HEK293 (cell line): Measurements from ENCODE around the gene NPAS2.

Source experiments
- CTCF ChIA-PET: fragments of 350-600 bp; formaldehyde crosslinking; extraction: SDS; loops from one replicate; lab custom pipeline; 2021; ENCODE audit warnings: antibody characterized with exemption; lab: Yijun Ruan, JAX
- POLR2A ChIA-PET: fragments of 300-600 bp; formaldehyde crosslinking; extraction: SDS; loops from one replicate; lab custom pipeline; 2020; ENCODE audit warnings: antibody characterized with exemption, inconsistent platforms; lab: Yijun Ruan, JAX
- H3K27ac ChIP-seq: fragments of 200-500 bp; sonication (Bioruptor generic); 2 replicates; pipeline ENCODE4 v1.5.1; 2014; ENCODE audit warnings: low read depth, low read length, control low read depth, inconsistent platforms; ENCODE audit errors: extremely low read depth
- H3K36me3 ChIP-seq, 2 experiments: fragments of 200-500 bp in 1 of 2; sonication (Bioruptor generic) in 1 of 2; 1 replicate in 1 of 2; 2 replicates in 1 of 2; pipeline ENCODE4 v1.5.1; 2014 to 2017; ENCODE audit warnings: inconsistent platforms in 2 of 2, low read length in 2 of 2; ENCODE audit not compliant: control insufficient read depth in 2 of 2, insufficient read depth in 1 of 2
- H3K4me1 ChIP-seq: fragments of 200-500 bp; sonication (Bioruptor generic); 2 replicates; pipeline ENCODE4 v1.5.1; 2014; ENCODE audit warnings: mild to moderate bottlenecking, low read length, inconsistent platforms; ENCODE audit not compliant: control insufficient read depth, insufficient read depth
- H3K4me3 ChIP-seq: 2 replicates; pipeline ENCODE4 v1.5.1; 2011; ENCODE audit warnings: low read depth, mild to moderate bottlenecking, control low read depth, low read length, moderate library complexity
- H3K9me3 ChIP-seq: fragments of 200-500 bp; sonication (Bioruptor generic); 2 replicates; pipeline ENCODE4 v1.5.1; 2014; ENCODE audit warnings: low read depth, low read length, inconsistent platforms; ENCODE audit not compliant: control insufficient read depth, insufficient read depth
- HOXC10 ChIP-seq: sonication (generic); formaldehyde crosslinking; IDR thresholded peaks from 2 replicates; pipeline ENCODE4 v1.8.1; 2023; ENCODE audit warnings: mild to moderate bottlenecking, missing genetic modification reagents
- SALL2 ChIP-seq: fragments of 450-650 bp; formaldehyde crosslinking; IDR thresholded peaks from 2 replicates; pipeline ENCODE4 v1.5.0; 2017; ENCODE audit warnings: missing biosample characterization, mild to moderate bottlenecking, missing genetic modification characterization, borderline replicate concordance
- SCRT2 ChIP-seq: fragments of 450-650 bp; formaldehyde crosslinking; IDR thresholded peaks from 2 replicates; pipeline ENCODE4 v1.5.1; 2016; ENCODE audit warnings: missing biosample characterization, missing genetic modification characterization
- SETDB1 ChIP-seq: IDR thresholded peaks from one replicate; pipeline ENCODE4 v1.6.1; 2017; ENCODE audit warnings: mild to moderate bottlenecking, low read length, moderate library complexity, mixed read lengths; ENCODE audit not compliant: insufficient read length
- ZFP69B ChIP-seq: fragments of 450-650 bp; formaldehyde crosslinking; IDR thresholded peaks from 2 replicates; pipeline ENCODE4 v1.5.1; 2016; ENCODE audit warnings: missing biosample characterization, missing genetic modification characterization
- ZNF146 ChIP-seq: fragments of 450-650 bp; formaldehyde crosslinking; IDR thresholded peaks from 2 replicates; pipeline ENCODE4 v1.5.1; 2016; ENCODE audit warnings: missing biosample characterization, missing genetic modification characterization
- ZNF184 ChIP-seq: fragments of 450-650 bp; IDR thresholded peaks from 2 replicates; pipeline ENCODE4 v1.5.1; 2018; ENCODE audit warnings: missing biosample characterization, mild to moderate bottlenecking, missing genetic modification characterization
- ZNF211 ChIP-seq: fragments of 450-650 bp; formaldehyde crosslinking; IDR thresholded peaks from 2 replicates; pipeline ENCODE4 v1.5.1; 2016; ENCODE audit warnings: low read depth, missing biosample characterization, missing genetic modification characterization
- ZNF239 ChIP-seq: fragments of 450-650 bp; formaldehyde crosslinking; IDR thresholded peaks from 2 replicates; pipeline ENCODE4 v1.5.1; 2016; ENCODE audit warnings: missing biosample characterization, missing genetic modification characterization
- ZNF274 ChIP-seq, 2 experiments: fragments of 200-500 bp in 1 of 2; fragments of 450-650 bp in 1 of 2; sonication (Bioruptor generic) in 1 of 2; formaldehyde crosslinking in 1 of 2; IDR thresholded peaks; 2 replicates each; pipeline versions ENCODE4 v1.5.1 to v1.6.1; 2014 to 2016; ENCODE audit warnings: borderline replicate concordance in 1 of 2, inconsistent platforms in 1 of 2, low read length in 1 of 2, missing biosample characterization in 1 of 2, missing genetic modification characterization in 1 of 2
- ZNF324 ChIP-seq: fragments of 450-650 bp; formaldehyde crosslinking; IDR thresholded peaks from 2 replicates; pipeline ENCODE4 v1.5.1; 2016; ENCODE audit warnings: missing biosample characterization, missing genetic modification characterization
- ZNF501 ChIP-seq: fragments of 450-650 bp; formaldehyde crosslinking; IDR thresholded peaks from 2 replicates; pipeline ENCODE4 v1.5.1; 2016; ENCODE audit warnings: missing biosample characterization, missing genetic modification characterization
- ZNF510 ChIP-seq: fragments of 450-650 bp; formaldehyde crosslinking; IDR thresholded peaks from 2 replicates; pipeline ENCODE4 v1.5.1; 2018; ENCODE audit warnings: mild to moderate bottlenecking, missing genetic modification characterization, missing biosample characterization; ENCODE audit not compliant: insufficient replicate concordance
- ZNF660 ChIP-seq: fragments of 450-650 bp; IDR thresholded peaks from 2 replicates; pipeline ENCODE4 v1.5.1; 2018; ENCODE audit warnings: missing biosample characterization, mild to moderate bottlenecking, missing genetic modification characterization
- ZNF791 ChIP-seq: fragments of 450-650 bp; formaldehyde crosslinking; IDR thresholded peaks from 2 replicates; pipeline ENCODE4 v1.5.1; 2016; ENCODE audit warnings: missing biosample characterization, missing genetic modification characterization
- ZNF843 ChIP-seq: fragments of 450-650 bp; formaldehyde crosslinking; IDR thresholded peaks from 2 replicates; pipeline ENCODE4 v1.5.1; 2016; ENCODE audit warnings: missing biosample characterization, missing genetic modification characterization
- TF ChIP-seq, protein P1 (sequence below): fragments of 450-650 bp; formaldehyde crosslinking; IDR thresholded peaks from 2 replicates; pipeline ENCODE4 v1.5.1; 2016; ENCODE audit warnings: missing biosample characterization, missing genetic modification characterization, borderline replicate concordance
- TF ChIP-seq, protein P2 (sequence below): fragments of 450-650 bp; formaldehyde crosslinking; IDR thresholded peaks from 2 replicates; pipeline ENCODE4 v1.5.1; 2016; ENCODE audit warnings: missing biosample characterization, missing genetic modification characterization
- TF ChIP-seq, protein P3 (sequence below): fragments of 450-650 bp; formaldehyde crosslinking; IDR thresholded peaks from 2 replicates; pipeline ENCODE4 v1.5.1; 2016; ENCODE audit warnings: missing biosample characterization, missing genetic modification characterization

The NPAS2 gene

DNA sequence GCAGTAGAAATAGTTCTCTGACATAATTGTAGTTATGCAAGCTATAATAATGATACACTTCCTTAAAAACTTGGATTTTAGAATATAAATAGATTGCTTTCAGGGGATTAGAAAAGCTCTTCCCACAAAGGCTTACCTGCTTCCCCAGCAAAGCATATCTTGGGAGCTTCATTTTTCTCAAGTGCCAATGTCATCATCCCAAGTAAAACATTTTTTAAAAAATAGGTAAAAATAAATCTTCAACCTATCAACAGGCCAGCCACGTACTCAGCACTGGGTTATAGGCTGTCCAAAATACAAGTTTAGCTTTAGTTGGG lies 39.0 kb upstream of the NPAS2 start (continued):
- TF ChIP-seq, protein P1, sequence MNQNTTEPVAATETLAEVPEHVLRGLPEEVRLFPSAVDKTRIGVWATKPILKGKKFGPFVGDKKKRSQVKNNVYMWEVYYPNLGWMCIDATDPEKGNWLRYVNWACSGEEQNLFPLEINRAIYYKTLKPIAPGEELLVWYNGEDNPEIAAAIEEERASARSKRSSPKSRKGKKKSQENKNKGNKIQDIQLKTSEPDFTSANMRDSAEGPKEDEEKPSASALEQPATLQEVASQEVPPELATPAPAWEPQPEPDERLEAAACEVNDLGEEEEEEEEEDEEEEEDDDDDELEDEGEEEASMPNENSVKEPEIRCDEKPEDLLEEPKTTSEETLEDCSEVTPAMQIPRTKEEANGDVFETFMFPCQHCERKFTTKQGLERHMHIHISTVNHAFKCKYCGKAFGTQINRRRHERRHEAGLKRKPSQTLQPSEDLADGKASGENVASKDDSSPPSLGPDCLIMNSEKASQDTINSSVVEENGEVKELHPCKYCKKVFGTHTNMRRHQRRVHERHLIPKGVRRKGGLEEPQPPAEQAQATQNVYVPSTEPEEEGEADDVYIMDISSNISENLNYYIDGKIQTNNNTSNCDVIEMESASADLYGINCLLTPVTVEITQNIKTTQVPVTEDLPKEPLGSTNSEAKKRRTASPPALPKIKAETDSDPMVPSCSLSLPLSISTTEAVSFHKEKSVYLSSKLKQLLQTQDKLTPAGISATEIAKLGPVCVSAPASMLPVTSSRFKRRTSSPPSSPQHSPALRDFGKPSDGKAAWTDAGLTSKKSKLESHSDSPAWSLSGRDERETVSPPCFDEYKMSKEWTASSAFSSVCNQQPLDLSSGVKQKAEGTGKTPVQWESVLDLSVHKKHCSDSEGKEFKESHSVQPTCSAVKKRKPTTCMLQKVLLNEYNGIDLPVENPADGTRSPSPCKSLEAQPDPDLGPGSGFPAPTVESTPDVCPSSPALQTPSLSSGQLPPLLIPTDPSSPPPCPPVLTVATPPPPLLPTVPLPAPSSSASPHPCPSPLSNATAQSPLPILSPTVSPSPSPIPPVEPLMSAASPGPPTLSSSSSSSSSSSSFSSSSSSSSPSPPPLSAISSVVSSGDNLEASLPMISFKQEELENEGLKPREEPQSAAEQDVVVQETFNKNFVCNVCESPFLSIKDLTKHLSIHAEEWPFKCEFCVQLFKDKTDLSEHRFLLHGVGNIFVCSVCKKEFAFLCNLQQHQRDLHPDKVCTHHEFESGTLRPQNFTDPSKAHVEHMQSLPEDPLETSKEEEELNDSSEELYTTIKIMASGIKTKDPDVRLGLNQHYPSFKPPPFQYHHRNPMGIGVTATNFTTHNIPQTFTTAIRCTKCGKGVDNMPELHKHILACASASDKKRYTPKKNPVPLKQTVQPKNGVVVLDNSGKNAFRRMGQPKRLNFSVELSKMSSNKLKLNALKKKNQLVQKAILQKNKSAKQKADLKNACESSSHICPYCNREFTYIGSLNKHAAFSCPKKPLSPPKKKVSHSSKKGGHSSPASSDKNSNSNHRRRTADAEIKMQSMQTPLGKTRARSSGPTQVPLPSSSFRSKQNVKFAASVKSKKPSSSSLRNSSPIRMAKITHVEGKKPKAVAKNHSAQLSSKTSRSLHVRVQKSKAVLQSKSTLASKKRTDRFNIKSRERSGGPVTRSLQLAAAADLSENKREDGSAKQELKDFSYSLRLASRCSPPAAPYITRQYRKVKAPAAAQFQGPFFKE (tag by site-specific recombination) = no peak
- TF ChIP-seq SALL2 (tag by site-specific recombination) = no peak

DNA sequence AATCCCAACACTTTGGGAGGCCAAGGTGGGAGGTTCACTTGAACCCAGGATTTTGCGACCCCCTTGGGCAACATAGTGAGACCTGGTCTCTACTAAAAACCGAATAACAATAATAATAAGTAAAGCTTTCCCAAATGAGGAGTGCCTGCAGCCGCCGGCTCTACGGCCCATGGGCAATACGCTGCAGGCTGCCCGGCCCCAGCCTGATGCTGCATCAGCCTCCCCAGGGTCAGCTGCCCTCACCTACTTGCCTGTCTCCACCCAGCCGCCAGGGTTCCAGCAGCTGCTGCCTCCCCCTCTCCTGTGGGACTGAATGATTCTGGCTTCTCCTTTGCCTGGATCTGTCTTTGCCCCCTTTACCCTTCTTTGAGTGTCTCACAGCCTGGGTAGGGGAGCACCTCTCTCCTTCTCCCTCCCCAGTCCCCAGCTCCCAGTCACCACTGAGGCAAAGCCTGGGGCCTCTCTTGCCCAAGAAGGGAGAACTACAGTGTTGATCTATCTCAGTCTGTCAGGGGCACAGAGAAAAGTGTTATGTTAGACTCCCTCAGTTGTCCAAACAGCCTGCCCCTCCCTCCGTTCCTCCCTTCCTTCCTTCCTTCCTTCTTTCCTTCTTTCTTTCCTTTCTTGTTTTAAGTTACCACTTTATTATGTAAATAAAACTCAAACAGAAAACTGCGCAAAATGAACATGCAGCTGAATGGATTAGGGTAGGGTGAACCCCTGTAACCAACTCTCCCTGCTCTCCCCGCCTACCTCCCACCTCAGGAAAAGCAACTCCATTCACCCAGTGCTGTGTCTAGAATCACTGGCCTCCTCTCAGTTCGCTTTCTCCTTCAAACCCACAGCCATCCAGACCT lies 38.2 kb upstream of the NPAS2 start:
- Histone ChIP-seq H3K9me3 (no peaks in the 10 kb centered on the region), H3K27ac (no peak overlapping the region), H3K36me3 (no peaks in the 10 kb centered on the region), H3K4me1 (peaks cover 4% of the 10 kb centered on the region; the same call in 1 of the 2 replicates), H3K4me3 (no peak overlapping the region)
- TF ChIP-seq SCRT2 (tag by site-specific recombination) (peak; percentile 45; the same call in 1 of the 2 replicates), ZNF660 (tag by site-specific recombination) (no peak), ZNF791 (tag by site-specific recombination) (no peak), ZNF184 (no peak)
- ChIA-PET POLR2A (interaction anchor here (1.0 kb wide), 1 partner anchor 14 kb away, joined by 4 read pairs; no protein-coding TSS in a partner anchor), CTCF (interaction anchor here (0.7 kb wide), 1 partner anchor 41 kb away, joined by 4 read pairs; no protein-coding TSS in a partner anchor)

DNA sequence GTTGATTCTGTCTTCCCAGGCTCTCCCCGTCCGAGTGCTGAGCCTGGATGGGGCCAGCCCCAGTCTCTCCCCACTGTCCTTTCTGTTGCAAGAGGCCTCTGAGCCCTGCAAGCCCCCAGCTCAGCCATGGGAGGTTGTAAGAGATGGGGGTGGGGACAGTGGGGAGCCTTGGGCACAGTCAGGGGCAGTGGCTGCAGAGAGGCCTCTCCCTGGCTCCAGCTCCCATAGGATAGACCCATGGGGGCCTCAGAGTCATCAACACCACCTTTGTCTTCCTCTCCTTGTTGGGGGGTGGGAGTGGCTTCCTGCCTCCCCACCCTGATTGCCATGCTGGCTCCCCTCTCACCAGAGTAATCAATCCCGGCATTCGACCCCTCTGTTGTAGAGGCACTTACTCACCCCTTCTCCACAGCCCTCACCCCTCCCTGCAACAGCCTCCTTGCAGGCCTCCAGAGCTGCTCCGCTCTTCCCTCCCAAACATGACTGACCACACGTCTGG lies 37.5 kb upstream of the NPAS2 start:
- POLR2A ChIA-PET = interaction anchor here (1.0 kb wide), 1 partner anchor 13 kb away, joined by 4 read pairs; no protein-coding TSS in a partner anchor
- Histone ChIP-seq H3K36me3 (no peaks in the 10 kb centered on the region), H3K9me3 (no peaks in the 10 kb centered on the region), H3K4me3 (no peak overlapping the region), H3K27ac (no peak overlapping the region), H3K4me1 (peaks cover 4% of the 10 kb centered on the region; the same call in 1 of the 2 replicates)
- TF ChIP-seq SETDB1 = no peak
- TF ChIP-seq ZFP69B (tag by site-specific recombination) = no peak
- TF ChIP-seq, protein P2, sequence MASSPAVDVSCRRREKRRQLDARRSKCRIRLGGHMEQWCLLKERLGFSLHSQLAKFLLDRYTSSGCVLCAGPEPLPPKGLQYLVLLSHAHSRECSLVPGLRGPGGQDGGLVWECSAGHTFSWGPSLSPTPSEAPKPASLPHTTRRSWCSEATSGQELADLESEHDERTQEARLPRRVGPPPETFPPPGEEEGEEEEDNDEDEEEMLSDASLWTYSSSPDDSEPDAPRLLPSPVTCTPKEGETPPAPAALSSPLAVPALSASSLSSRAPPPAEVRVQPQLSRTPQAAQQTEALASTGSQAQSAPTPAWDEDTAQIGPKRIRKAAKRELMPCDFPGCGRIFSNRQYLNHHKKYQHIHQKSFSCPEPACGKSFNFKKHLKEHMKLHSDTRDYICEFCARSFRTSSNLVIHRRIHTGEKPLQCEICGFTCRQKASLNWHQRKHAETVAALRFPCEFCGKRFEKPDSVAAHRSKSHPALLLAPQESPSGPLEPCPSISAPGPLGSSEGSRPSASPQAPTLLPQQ = no peak
- no peak for TF ChIP-seq ZNF843 (tag by site-specific recombination)
- no peak for TF ChIP-seq ZNF510 (tag by site-specific recombination)
- TF ChIP-seq ZNF239 (tag by site-specific recombination) = no peak
- no peak for TF ChIP-seq ZNF274 (IDR thresholded peaks at IDR 0.05; ENCODE audit: low read length)
- TF ChIP-seq ZNF274 (tag by site-specific recombination; IDR thresholded peaks at IDR 0.05; ENCODE audit: borderline replicate concordance) = no peak
- no peak for TF ChIP-seq ZNF501 (tag by site-specific recombination)
- TF ChIP-seq HOXC10 (CRISPR knock-in tag) = no peak
- TF ChIP-seq, protein P3, sequence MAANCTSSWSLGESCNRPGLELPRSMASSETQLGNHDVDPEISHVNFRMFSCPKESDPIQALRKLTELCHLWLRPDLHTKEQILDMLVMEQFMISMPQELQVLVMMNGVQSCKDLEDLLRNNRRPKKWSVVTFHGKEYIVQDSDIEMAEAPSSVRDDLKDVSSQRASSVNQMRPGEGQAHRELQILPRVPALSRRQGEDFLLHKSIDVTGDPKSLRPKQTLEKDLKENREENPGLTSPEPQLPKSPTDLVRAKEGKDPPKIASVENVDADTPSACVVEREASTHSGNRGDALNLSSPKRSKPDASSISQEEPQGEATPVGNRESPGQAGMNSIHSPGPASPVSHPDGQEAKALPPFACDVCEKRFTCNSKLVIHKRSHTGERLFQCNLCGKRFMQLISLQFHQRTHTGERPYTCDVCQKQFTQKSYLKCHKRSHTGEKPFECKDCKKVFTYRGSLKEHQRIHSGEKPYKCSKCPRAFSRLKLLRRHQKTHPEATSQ (tag by site-specific recombination) = no peak
- TF ChIP-seq ZNF211 (tag by site-specific recombination) = no peak
- TF ChIP-seq ZNF324 (tag by site-specific recombination) = no peak
- TF ChIP-seq ZNF146 (tag by site-specific recombination) = no peak
- TF ChIP-seq, all 188 proteins: peak for 0
- CTCF ChIA-PET = interaction anchor here (0.7 kb wide), 1 partner anchor 40 kb away, joined by 4 read pairs; no protein-coding TSS in a partner anchor
